Brain microvascular endothelial cell (primary cell): ENCODE data around the gene SLC26A5.
"Not testable (repeated sequence)": the region's sequence is repeated elsewhere in the genome, so short reads cannot be mapped to it uniquely, and the experiment has no call there.

ENCODE experiments used
- DNase-seq: peaks from one replicate; pipeline ENCODE4 v3.0.0-alpha.2; 2020
- H3K27ac ChIP-seq: fragments of 250-450 bp; sonication (Bioruptor Pico); 2 replicates; pipeline ENCODE4 v1.5.1; 2020; ENCODE audit warnings: mild to moderate bottlenecking, moderate library complexity
- H3K27me3 ChIP-seq: fragments of 250-450 bp; sonication (Bioruptor Pico); replicated peaks from 2 replicates; pipeline ENCODE4 v1.5.1; 2020; ENCODE audit warnings: mild to moderate bottlenecking
- H3K36me3 ChIP-seq: fragments of 250-450 bp; sonication (Bioruptor Pico); replicated peaks from 2 replicates; pipeline ENCODE4 v1.5.1; 2020; ENCODE audit warnings: mild to moderate bottlenecking
- H3K4me3 ChIP-seq: 2 replicates; pipeline ENCODE4 v1.5.1; 2011; ENCODE audit warnings: low read depth, mild to moderate bottlenecking, control low read depth, low read length, moderate library complexity
- in situ Hi-C: cut with HindIII; loops from 2 replicates; pipeline ENCODE4 v1.10.0; 2017; ENCODE audit warnings: low sequenced_read_pairs, low pct_ligation_motif_present
- TF ChIP-seq, protein P1 (sequence below): IDR thresholded peaks from 2 replicates; pipeline ENCODE4 v1.5.1; 2011; ENCODE audit warnings: low read depth, mild to moderate bottlenecking, moderate library complexity, low read length, control low read depth, inconsistent platforms; ENCODE audit errors: missing control alignments

The SLC26A5 gene

DNA sequence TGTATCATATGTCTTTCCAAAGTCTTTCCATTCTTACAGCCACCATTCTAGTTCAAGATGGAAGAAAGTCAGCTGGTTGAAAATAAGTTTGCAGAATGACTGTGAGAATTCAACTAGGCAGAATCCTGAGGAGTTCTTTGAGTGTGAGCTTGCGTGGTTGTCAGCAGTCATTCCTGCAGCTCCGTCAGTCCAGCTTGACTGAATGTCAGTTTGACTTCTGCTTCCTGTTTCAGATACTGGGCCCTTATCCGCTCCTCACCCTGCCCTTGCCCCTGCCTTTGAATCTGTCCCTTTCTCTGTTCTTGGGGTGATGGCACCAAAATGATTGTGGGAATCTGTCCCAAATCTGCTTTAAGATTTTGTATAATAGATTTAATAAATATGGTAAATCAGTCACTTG is 27.8 kb downstream of the SLC26A5 start:
- H3K4me3 ChIP-seq = no peak overlapping the region
- no peak for DNase-seq
- in situ Hi-C loops = no loop called here
- no peaks in the 10 kb centered on the region for H3K36me3 ChIP-seq
- no peaks in the 10 kb centered on the region for H3K27me3 ChIP-seq
- H3K27ac ChIP-seq = no peak overlapping the region
- TF ChIP-seq, protein P1, sequence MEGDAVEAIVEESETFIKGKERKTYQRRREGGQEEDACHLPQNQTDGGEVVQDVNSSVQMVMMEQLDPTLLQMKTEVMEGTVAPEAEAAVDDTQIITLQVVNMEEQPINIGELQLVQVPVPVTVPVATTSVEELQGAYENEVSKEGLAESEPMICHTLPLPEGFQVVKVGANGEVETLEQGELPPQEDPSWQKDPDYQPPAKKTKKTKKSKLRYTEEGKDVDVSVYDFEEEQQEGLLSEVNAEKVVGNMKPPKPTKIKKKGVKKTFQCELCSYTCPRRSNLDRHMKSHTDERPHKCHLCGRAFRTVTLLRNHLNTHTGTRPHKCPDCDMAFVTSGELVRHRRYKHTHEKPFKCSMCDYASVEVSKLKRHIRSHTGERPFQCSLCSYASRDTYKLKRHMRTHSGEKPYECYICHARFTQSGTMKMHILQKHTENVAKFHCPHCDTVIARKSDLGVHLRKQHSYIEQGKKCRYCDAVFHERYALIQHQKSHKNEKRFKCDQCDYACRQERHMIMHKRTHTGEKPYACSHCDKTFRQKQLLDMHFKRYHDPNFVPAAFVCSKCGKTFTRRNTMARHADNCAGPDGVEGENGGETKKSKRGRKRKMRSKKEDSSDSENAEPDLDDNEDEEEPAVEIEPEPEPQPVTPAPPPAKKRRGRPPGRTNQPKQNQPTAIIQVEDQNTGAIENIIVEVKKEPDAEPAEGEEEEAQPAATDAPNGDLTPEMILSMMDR = no peak

DNA sequence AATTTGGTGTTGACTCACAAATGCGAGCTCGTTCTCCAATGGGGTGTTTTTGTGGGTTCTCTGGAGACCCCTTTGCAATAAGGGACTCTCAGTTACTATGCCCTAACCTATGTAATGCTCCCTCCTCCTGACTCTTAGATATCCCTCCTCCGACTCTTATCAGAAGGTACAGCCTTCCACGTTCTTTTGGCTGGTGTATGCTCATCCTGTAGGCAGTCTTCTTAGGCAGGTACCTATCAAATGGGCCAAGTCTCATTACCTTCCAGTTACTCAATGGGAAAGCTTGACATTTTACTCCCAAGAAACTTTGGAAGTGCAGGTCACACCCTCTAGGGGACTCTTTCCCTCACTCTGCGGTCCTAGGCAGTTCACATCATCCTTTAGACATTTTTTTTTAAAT is 32.6 kb downstream of the SLC26A5 start:
- TF ChIP-seq, protein P1 = no peak
- Histone ChIP-seq H3K27me3 (no peaks in the 10 kb centered on the region), H3K36me3 (no peaks in the 10 kb centered on the region), H3K27ac (no peak overlapping the region), H3K4me3 (no peak overlapping the region)
- no peak for DNase-seq
- in situ Hi-C loops = no loop called here

DNA sequence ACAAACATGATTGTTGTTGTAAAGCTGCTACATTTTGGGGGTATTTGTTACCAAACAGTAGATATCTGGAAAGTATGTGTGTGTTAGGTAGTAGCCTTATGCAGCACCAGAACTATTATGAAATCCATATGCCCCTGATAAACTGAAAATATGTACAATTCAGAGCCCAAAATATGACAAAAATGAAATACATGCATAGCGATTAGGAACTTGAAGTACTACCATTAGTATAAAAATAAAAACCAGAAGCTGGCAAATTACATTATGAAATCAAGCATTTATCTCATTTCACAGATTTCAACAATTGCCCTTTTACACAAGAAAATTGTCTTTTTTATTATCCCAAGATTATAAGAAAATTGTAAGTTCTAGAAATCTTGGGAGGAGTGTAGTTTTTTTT is 33.9 kb downstream of the SLC26A5 start:
- no peak for DNase-seq
- in situ Hi-C loops = no loop called here
- Histone ChIP-seq H3K27me3 (no peaks in the 10 kb centered on the region), H3K4me3 (no peak overlapping the region), H3K27ac (no peak overlapping the region), H3K36me3 (no peaks in the 10 kb centered on the region)
- TF ChIP-seq, protein P1 = no peak

DNA sequence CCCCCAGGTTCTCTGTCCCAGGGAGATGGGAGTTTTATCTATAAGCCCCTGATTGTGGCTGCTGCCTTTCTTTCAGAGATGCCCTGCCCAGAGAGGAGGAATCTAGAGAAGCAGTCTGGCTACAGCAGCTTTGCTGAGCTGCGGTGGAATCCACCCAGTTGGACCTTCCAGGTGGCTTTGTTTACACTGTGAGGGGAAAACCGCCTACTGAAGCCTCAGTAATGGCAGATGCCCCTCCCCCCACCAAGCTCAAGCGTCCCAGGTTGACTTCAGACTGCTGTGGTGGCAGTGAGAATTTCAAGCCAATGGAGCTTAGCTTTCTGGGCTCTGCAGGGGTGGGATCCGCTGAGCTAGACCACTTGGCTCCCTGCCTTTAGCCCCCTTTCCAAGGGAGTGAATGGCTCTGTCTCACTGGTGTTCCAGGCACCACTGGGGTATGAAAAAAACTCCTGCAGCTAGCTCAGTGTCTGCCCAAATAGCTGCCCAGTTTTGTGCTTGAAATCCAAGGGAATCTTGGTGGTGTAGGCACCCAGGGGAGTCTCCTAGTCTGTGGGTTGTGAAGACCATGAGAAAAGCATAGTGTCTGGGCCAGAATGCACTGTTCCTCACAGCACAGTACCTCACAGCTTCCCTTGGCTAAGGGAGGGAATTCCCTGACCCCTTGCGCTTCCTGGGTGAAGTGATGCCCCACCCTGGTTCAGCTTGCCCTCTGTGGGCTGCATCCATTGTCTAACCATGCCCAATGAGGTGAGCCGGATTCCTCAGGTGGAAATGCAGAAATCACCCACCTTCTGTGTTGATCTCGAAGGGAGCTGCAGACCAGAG is 40.0 kb downstream of the SLC26A5 start:
- DNase-seq, H3K4me3 ChIP-seq, H3K27me3 ChIP-seq, H3K27ac ChIP-seq, in situ Hi-C loops, H3K36me3 ChIP-seq: not testable (repeated sequence)

DNA sequence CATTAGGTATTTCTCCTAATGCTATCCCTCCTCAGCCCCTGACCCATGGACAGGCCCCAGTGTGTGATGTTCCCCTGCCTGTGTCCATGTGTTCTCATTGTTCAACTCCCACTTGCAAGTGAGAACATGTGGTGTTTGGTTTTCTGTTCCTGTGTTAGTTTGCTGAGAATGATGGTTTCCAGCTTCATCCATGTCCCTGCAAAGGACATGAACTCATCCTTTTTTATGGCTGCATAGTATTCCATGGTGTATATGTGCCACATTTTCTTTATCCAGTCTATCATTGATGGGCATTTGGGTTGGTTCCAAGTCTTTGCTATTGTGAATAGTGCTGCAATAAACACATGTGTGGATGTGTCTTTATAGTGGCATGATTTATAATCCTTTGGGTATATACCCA is 46.3 kb downstream of the SLC26A5 start:
- H3K27ac ChIP-seq, H3K4me3 ChIP-seq, H3K36me3 ChIP-seq, H3K27me3 ChIP-seq, DNase-seq, in situ Hi-C loops: not testable (repeated sequence)

DNA sequence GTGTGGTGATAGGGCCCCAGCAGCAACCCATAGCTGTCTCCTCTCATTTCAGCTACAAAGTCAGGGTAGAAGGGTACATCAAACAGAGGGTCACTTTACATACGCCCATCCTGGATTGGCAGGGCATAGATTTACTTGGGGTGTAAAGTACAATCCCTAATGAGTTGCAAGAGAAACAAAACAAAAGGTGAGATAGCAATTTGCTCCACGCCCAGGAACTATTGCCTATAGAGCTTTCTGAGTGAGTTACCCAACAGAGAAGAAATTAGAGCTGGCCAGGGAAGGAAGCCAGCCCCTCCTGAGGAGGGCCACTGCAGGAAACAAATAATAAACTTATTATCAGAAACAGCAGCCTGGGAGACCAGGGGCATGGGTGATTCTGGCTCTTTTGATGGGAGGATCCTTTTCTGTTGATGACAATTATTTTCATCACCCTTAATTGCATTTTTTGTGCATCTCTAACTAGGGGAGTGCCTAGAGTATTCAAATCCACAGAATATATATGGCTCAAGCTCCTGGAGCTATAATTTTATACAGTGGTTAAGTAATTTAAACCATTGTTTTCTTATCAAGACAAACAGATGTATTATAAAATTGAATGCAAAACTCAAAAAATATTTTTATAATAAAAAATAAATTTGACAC is 47.4 kb downstream of the SLC26A5 start:
- Histone ChIP-seq H3K27ac (no peak overlapping the region), H3K27me3 (no peaks in the 10 kb centered on the region), H3K4me3 (no peak overlapping the region), H3K36me3 (no peaks in the 10 kb centered on the region)
- TF ChIP-seq, protein P1 = no peak
- DNase-seq = no peak
- in situ Hi-C loops = no loop called here
